ENCODE results near the gene PRR20G.

DNA sequence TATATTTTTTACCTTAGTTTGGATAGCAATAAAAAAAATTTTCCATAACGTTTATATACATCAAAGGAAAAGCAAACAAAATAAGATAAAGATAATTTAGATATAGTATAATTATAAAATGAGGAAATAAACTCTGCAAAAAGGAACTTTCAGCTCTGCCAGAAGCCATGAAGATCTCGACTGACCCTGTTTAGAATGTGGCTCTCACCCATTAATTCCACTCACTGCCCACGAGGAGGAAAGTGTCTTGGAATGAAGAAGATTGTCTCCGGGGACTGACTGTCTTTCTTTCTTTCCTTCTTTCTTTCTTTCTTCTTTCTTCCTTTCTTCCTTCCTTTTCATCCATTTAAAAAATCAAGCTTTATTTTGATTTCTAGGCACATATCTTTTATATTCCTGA is 20.1 kb upstream of the PRR20G start:
- TF ChIP-seq, protein P1, sequence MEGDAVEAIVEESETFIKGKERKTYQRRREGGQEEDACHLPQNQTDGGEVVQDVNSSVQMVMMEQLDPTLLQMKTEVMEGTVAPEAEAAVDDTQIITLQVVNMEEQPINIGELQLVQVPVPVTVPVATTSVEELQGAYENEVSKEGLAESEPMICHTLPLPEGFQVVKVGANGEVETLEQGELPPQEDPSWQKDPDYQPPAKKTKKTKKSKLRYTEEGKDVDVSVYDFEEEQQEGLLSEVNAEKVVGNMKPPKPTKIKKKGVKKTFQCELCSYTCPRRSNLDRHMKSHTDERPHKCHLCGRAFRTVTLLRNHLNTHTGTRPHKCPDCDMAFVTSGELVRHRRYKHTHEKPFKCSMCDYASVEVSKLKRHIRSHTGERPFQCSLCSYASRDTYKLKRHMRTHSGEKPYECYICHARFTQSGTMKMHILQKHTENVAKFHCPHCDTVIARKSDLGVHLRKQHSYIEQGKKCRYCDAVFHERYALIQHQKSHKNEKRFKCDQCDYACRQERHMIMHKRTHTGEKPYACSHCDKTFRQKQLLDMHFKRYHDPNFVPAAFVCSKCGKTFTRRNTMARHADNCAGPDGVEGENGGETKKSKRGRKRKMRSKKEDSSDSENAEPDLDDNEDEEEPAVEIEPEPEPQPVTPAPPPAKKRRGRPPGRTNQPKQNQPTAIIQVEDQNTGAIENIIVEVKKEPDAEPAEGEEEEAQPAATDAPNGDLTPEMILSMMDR (IDR thresholded peaks at IDR 0.05; ENCODE audit: low read depth, low read length): no peak
- no peak for TF ChIP-seq EZH2phosphoT487 (IDR thresholded peaks at IDR 0.05; ENCODE audit: low read depth)

Measured in OCI-LY3 (cell line).